SK-N-SH (cell line): ENCODE data around the gene NR5A2. TPM values are rescaled to one million over a fixed set of nuclear protein-coding genes. Genes with fewer than 3 reads are reported as not detected.

Source experiments
- CTCF ChIA-PET: fragments of 300-600, 350-600 bp; formaldehyde crosslinking; extraction: SDS; loops from one replicate; lab custom pipeline; 2021; lab: Yijun Ruan, JAX
- POLR2A ChIA-PET: fragments of 350-600 bp; sonication (Branson Sonifier 250); formaldehyde crosslinking; extraction: SDS; loops from one replicate; lab custom pipeline; 2020; ENCODE audit warnings: antibody characterized with exemption, inconsistent platforms; lab: Yijun Ruan, JAX
- DNase-seq: peaks from one replicate; pipeline ENCODE4 v3.0.0; 2012
- H2AFZ ChIP-seq: fragments of 200-600 bp; sonication (generic); 2 replicates; pipeline ENCODE4 v1.8.1; 2016; ENCODE audit warnings: antibody characterized with exemption, mild to moderate bottlenecking, low read depth
- H3F3A ChIP-seq: fragments of 200-600 bp; sonication (generic); replicated peaks from 2 replicates; pipeline ENCODE3; 2016; ENCODE audit warnings: antibody characterized with exemption, mild to moderate bottlenecking; ENCODE audit not compliant: insufficient read depth
- H3K27ac ChIP-seq, 2 experiments: fragments of 200-500 bp in 1 of 2; fragments of 200-600 bp in 1 of 2; sonication (Bioruptor generic) in 1 of 2; sonication (generic), shearing (Covaris generic) in 1 of 2; 2 replicates each; pipeline versions ENCODE4 v1.5.1 to v1.6.1; 2014 to 2016; ENCODE audit warnings: low read depth in 2 of 2, inconsistent platforms in 1 of 2, low read length in 1 of 2, mild to moderate bottlenecking in 1 of 2, mixed read lengths in 1 of 2
- H3K27me3 ChIP-seq: fragments of 200-600 bp; sonication (generic), shearing (Covaris generic); 2 replicates; pipeline ENCODE4 v1.6.1; 2016; ENCODE audit warnings: mixed run types; ENCODE audit not compliant: insufficient read depth
- H3K36me3 ChIP-seq, 2 experiments: fragments of 200-500 bp in 1 of 2; fragments of 200-600 bp in 1 of 2; sonication (Bioruptor generic) in 1 of 2; sonication (generic) in 1 of 2; replicated peaks in 1 of 2; 2 replicates each; pipeline versions ENCODE3 to v1.5.1; 2014 to 2016; ENCODE audit warnings: low read length in 1 of 2, mild to moderate bottlenecking in 1 of 2; ENCODE audit not compliant: insufficient read depth in 2 of 2, control insufficient read depth in 1 of 2
- H3K4me1 ChIP-seq, 2 experiments: fragments of 200-500 bp in 1 of 2; fragments of 200-600 bp in 1 of 2; sonication (Bioruptor generic) in 1 of 2; sonication (generic), shearing (Covaris generic) in 1 of 2; 2 replicates each; pipeline versions ENCODE4 v1.5.1 to v1.6.1; 2014 to 2016; ENCODE audit warnings: low read depth in 1 of 2, low read length in 1 of 2, mixed run types in 1 of 2; ENCODE audit not compliant: insufficient read depth in 2 of 2, control insufficient read depth in 1 of 2
- H3K4me2 ChIP-seq: fragments of 200-600 bp; sonication (generic), shearing (Covaris generic); 2 replicates; pipeline ENCODE4 v1.6.1; 2017; ENCODE audit warnings: mixed run types
- H3K4me3 ChIP-seq, 2 experiments: fragments of 200-500 bp in 1 of 2; fragments of 200-600 bp in 1 of 2; sonication (Bioruptor generic) in 1 of 2; sonication (generic), shearing (Covaris generic) in 1 of 2; 2 replicates each; pipeline versions ENCODE4 v1.5.1 to v1.8.1; 2014 to 2016; ENCODE audit warnings: low read depth in 2 of 2, inconsistent platforms in 1 of 2, low read length in 1 of 2, mild to moderate bottlenecking in 1 of 2, mixed read lengths in 1 of 2, moderate library complexity in 1 of 2
- H3K79me2 ChIP-seq: fragments of 200-600 bp; sonication (generic); 2 replicates; pipeline ENCODE4 v1.8.1; 2017; ENCODE audit warnings: mild to moderate bottlenecking; ENCODE audit not compliant: insufficient read depth
- H3K9ac ChIP-seq: fragments of 200-600 bp; sonication (generic); 2 replicates; pipeline ENCODE4 v1.6.1; 2017; ENCODE audit warnings: mixed run types
- H3K9me2 ChIP-seq: fragments of 200-600 bp; sonication (generic); 2 replicates; pipeline ENCODE4 v1.6.1; 2017; ENCODE audit warnings: mixed run types
- H3K9me3 ChIP-seq: fragments of 200-600 bp; sonication (generic); 2 replicates; pipeline ENCODE4 v1.6.1; 2017; ENCODE audit warnings: mixed run types, mild to moderate bottlenecking, moderate library complexity
- H4K20me1 ChIP-seq: fragments of 200-600 bp; sonication (generic); 2 replicates; pipeline ENCODE4 v1.6.1; 2017; ENCODE audit warnings: mild to moderate bottlenecking, mixed run types; ENCODE audit not compliant: insufficient read depth
- CTCF ChIP-seq: fragments of 200-600 bp; sonication (generic); IDR thresholded peaks from 2 replicates; pipeline ENCODE4 v1.6.1; 2017; ENCODE audit warnings: antibody characterized with exemption, mild to moderate bottlenecking, moderate library complexity
- EP300 ChIP-seq, 2 experiments: IDR thresholded peaks; 2 replicates each; pipeline versions ENCODE4 v1.4.0 to v1.6.1; 2012; ENCODE audit warnings: borderline replicate concordance in 1 of 2, low read depth in 1 of 2, low read length in 1 of 2
- EZH2phosphoT487 ChIP-seq: fragments of 200-600 bp; sonication (generic); IDR thresholded peaks from 2 replicates; pipeline ENCODE4 v1.6.1; 2017; ENCODE audit warnings: low read depth, mixed run types, mild to moderate bottlenecking, antibody characterized with exemption, moderate library complexity, borderline replicate concordance
- FOXM1 ChIP-seq: IDR thresholded peaks from 2 replicates; pipeline ENCODE4 v1.4.0; 2012; ENCODE audit warnings: low read depth, mild to moderate bottlenecking
- GABPA ChIP-seq: IDR thresholded peaks from 2 replicates; pipeline ENCODE4 v1.4.0; 2012; ENCODE audit warnings: low read depth, mild to moderate bottlenecking
- IRF3 ChIP-seq: fragments of 150-350 bp; IDR thresholded peaks from 2 replicates; pipeline ENCODE4 v1.6.1; 2016; ENCODE audit warnings: mild to moderate bottlenecking, low read depth, low read length
- MXI1 ChIP-seq: IDR thresholded peaks from 2 replicates; pipeline ENCODE4 v1.6.1; 2012; ENCODE audit warnings: mild to moderate bottlenecking, low read depth, low read length, improper control_type of control experiment
- PBX3 ChIP-seq: IDR thresholded peaks from 2 replicates; pipeline ENCODE4; 2012
- RCOR1 ChIP-seq: fragments of 150-350 bp; IDR thresholded peaks from 2 replicates; pipeline ENCODE4 v1.6.1; 2017; ENCODE audit warnings: antibody characterized with exemption, low read length
- REST ChIP-seq: IDR thresholded peaks from 2 replicates; pipeline ENCODE4 v1.6.1; 2012; ENCODE audit warnings: mild to moderate bottlenecking, low read depth, low read length, moderate library complexity
- RFX5 ChIP-seq: IDR thresholded peaks from 2 replicates; pipeline ENCODE4 v1.6.1; 2012; ENCODE audit warnings: mild to moderate bottlenecking, improper control_type of control experiment, low read length
- SIN3A ChIP-seq: IDR thresholded peaks from 2 replicates; pipeline ENCODE4 v1.6.1; 2012; ENCODE audit warnings: low read depth, mild to moderate bottlenecking, low read length, moderate library complexity, borderline replicate concordance
- SMC3 ChIP-seq: IDR thresholded peaks from 2 replicates; pipeline ENCODE4 v1.6.1; 2012; ENCODE audit warnings: low read depth, low read length, improper control_type of control experiment
- TCF12 ChIP-seq: IDR thresholded peaks from 2 replicates; pipeline ENCODE4 v1.4.0; 2012
- USF1 ChIP-seq: IDR thresholded peaks from 2 replicates; pipeline ENCODE4 v1.4.0; 2012; ENCODE audit warnings: low read depth, borderline replicate concordance
- WGBS: methylation state at CpG from one replicate; pipeline ENCODE4 v1.1.6; 2017; ENCODE audit warnings: low lambda C conversion rate; 5-methylcytosine and 5-hydroxymethylcytosine counted together
- polyA plus RNA-seq, 3 experiments: library from polyadenylated mRNA; depleted of rRNA; stranded (reverse); fragments of >200 nt; gene quantifications; 2 replicates each; pipeline ENCODE4 v1.2.3, GENCODE V29; 2012

NR5A2 gene
- polyA plus RNA-seq, 1 of the 3 experiments (the other 2 are of a cell fraction), result not detected

GRCh38 chr1:200079232-200079940 is 51.9 kb downstream of the NR5A2 start:
- CTCF ChIA-PET, result no interaction called here
- WGBS, result 51% methylated on average over 8 of the region's 8 CpGs
- H4K20me1 ChIP-seq, result no peaks in the 10 kb centered on the region

GRCh38 chr1:200081151-200081968 is 53.9 kb downstream of the NR5A2 start:
- Histone ChIP-seq H3K9me2 (no peaks in the 10 kb centered on the region), H3F3A (peaks cover 2% of the 10 kb centered on the region), H4K20me1 (no peaks in the 10 kb centered on the region), H3K4me2 (no peak overlapping the region), H3K27ac (no peak overlapping the region), H3K79me2 (no peaks in the 10 kb centered on the region), H3K36me3 (no peaks in the 10 kb centered on the region), H3K9ac (no peak overlapping the region), H2AFZ (no peak overlapping the region), H3K4me1 (no peaks in the 10 kb centered on the region; a peak in 1 of 4 replicates), H3K27me3 (peaks cover 11% of the 10 kb centered on the region), H3K4me3 (no peak overlapping the region), H3K9me3 (no peaks in the 10 kb centered on the region)
- POLR2A ChIA-PET, result no interaction called here
- CTCF ChIA-PET, result interaction anchor here (0.7 to 0.9 kb wide), 2 partner anchors 58 kb away, joined by 3 to 5 read pairs; no protein-coding TSS in a partner anchor
- 59% methylated on average over 5 of the region's 5 CpGs for WGBS
- DNase-seq, result no peak
- TF ChIP-seq CTCF (no peak), IRF3 (no peak), EP300 (IDR thresholded peaks at IDR 0.05; ENCODE audit: borderline replicate concordance in 1 of 2, low read depth in 1 of 2, low read length in 1 of 2) (no peak), RFX5 (no peak), REST (no peak), FOXM1 (no peak), TCF12 (no peak)

More at GRCh38 chr1:200079232-200079940, 51.9 kb downstream of the NR5A2 start:
- Histone ChIP-seq H3K27ac (no peak overlapping the region), H3K9me3 (no peaks in the 10 kb centered on the region), H3K9ac (no peak overlapping the region), H3K9me2 (no peaks in the 10 kb centered on the region), H3K4me3 (no peak overlapping the region), H3K27me3 (peaks cover 19% of the 10 kb centered on the region), H3F3A (peaks cover 4% of the 10 kb centered on the region), H2AFZ (no peak overlapping the region), H3K79me2 (no peaks in the 10 kb centered on the region), H3K36me3 (no peaks in the 10 kb centered on the region), H3K4me1 (no peaks in the 10 kb centered on the region; a peak in 1 of 4 replicates), H3K4me2 (no peak overlapping the region)
- POLR2A ChIA-PET, result no interaction called here
- TF ChIP-seq MXI1, result no peak
- no peak for TF ChIP-seq EZH2phosphoT487
- no peak for TF ChIP-seq USF1
- no peak for TF ChIP-seq PBX3
- TF ChIP-seq SMC3, result no peak
- no peak for TF ChIP-seq EP300 (IDR thresholded peaks at IDR 0.05; ENCODE audit: borderline replicate concordance in 1 of 2, low read depth in 1 of 2, low read length in 1 of 2)
- TF ChIP-seq RCOR1, result no peak
- no peak for TF ChIP-seq GABPA
- TF ChIP-seq SIN3A, result no peak
- DNase-seq, result no peak
